ENCODE measurements around the gene KRTAP10-9.

KRTAP10-9 gene

DNA sequence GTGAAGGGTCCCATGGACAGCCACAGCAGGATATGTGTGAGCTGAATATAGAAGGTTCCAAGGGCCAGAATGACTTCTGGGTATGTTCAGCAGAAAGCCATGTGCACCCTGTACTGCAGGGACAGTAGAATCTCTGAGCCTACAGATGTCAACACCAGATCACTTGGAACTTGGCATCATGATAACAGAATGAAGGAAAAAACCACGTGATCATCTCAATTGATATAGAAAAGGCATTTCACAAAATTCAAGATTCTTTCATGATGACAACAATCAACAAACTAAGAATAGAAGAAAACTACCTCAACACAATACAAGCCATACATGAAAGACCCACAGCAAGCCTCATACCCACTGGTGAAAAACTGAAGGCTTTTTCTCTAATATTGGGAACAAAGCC lies 40.7 kb downstream of the KRTAP10-9 start:
- DNase-seq (ENCODE audit: insufficient read length, low spot score) (no peak), FAIRE-seq (no peak)
- no peak for TF ChIP-seq POLR2A (IDR thresholded peaks at IDR 0.05; ENCODE audit: low read depth, low read length)

DNA sequence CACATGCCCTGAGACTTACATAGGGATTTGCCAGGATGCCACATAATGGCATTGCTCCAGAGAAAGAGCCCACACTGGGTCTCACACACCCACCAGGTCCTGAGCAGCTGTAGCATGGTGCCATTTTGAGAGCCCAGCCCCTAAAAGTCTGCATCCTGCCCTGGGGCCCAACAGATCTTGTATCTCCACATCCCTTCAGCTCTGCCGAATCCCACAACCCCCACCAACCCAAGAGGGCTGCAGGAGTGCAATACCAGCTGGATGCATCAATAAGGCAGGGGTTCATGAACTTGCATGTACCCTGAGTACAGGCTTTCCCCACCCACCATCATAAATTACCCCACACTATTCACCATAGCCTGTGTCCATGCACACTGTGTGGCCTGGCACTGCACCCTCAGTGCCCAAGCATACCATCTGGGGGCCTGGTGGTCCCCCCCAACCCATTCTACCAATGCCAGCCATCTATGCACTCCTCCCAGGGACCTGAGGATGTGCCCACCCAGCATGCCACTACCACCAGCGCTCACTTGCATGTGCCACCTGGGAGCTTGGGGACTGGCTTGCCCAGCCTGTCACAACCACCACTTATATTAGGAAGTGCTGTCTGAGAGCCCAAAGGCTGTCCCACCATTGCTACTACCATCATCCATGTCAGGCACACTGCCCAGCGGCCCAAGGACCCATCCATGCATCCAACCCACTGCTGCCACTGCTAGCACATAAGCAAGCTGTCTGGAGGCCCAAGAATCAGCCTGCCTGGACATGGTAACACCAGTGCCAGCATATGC lies 43.9 kb downstream of the KRTAP10-9 start:
- TF ChIP-seq POLR2A (IDR thresholded peaks at IDR 0.05; ENCODE audit: low read depth, low read length): no peak
- FAIRE-seq: no peak

DNA sequence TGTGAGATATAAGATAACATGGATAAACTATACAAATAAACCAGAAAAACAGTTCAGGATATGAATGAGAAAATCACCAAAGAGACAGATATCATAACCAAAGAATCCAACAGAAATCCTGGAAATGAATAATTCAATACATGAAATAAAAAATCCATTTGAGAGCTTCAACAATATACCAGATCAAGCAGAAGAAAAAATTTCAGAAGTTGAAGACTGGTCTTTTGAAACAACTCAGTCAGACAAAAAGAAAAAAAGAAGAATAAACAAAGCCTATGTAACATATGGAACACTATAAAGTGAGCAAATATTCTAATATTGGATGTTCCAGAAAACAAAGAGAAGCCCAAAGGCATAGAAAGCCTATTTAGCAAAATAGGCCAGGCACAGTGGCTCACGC lies 45.0 kb downstream of the KRTAP10-9 start:
- no peak for FAIRE-seq

More for the DNA sequence above, 43.9 kb downstream of the KRTAP10-9 start:
- DNase-seq (ENCODE audit: insufficient read length, low spot score): no peak

DNA sequence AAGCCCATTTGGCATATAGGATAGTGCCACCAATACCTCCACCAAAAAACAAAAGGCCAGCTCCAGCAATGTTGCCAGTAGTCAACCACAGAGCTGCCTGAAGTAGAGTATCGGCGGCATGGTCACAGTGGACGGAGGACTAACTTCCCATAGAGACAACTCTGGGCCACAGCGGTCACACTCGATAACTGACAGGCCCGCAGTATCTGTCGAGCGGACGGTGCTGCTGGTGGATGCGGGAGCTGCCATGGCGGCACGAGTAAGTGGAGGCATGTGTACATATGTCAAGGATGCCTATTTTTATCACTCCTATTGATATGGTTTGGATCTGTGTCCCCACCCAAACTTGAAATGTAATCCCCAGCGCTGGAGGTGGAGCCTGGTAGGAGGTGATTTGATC lies 51.0 kb downstream of the KRTAP10-9 start:
- DNase-seq (ENCODE audit: insufficient read length, low spot score) (no peak), FAIRE-seq (no peak)
- TF ChIP-seq POLR2A (IDR thresholded peaks at IDR 0.05; ENCODE audit: low read depth, low read length): no peak

More for the DNA sequence above, 45.0 kb downstream of the KRTAP10-9 start:
- no peak for DNase-seq (ENCODE audit: insufficient read length, low spot score)
- TF ChIP-seq POLR2A (IDR thresholded peaks at IDR 0.05; ENCODE audit: low read depth, low read length): no peak
